ENCODE measurements around the gene RIMS1. TPM values are rescaled to one million over a fixed set of nuclear protein-coding genes. Genes with fewer than 3 reads are reported as not detected.

The RIMS1 gene
- total and polyA plus RNA-seq, 9 of the 15 experiments (the other 6 are each of a cell fraction or from before 2014, with no cell fraction given): not detected

- no peaks in the 10 kb centered on the region for H3K36me3 ChIP-seq (ENCODE audit: control insufficient read depth, insufficient read depth, low read length)
- no peak overlapping the region for H3K27ac ChIP-seq (ENCODE audit: extremely low read depth, low read depth, low read length)
- in situ Hi-C loops (cut with MboI) (loop anchor here (25.0 kb wide), 1 partner anchor 541 kb away; no protein-coding TSS in a partner anchor), intact Hi-C loops (cut with micrococcal nuclease) (no loop called here)
- TF ChIP-seq TEAD2 (tag; IDR thresholded peaks at IDR 0.05): no peak
- TF ChIP-seq NFATC3 (IDR thresholded peaks at IDR 0.05): no peak
- H3K9me3 ChIP-seq (replicated peaks; ENCODE audit: control insufficient read depth, insufficient read depth, low read depth, low read length): no peaks in the 10 kb centered on the region
- BruUV-seq (replicated peaks): no TSS peak
- no peaks in the 10 kb centered on the region for H3K27me3 ChIP-seq (ENCODE audit: control insufficient read depth in 2 of 2, insufficient read depth in 2 of 2, low read length in 2 of 2)
- H2AFZ ChIP-seq (ENCODE audit: low read depth, low read length): no peak overlapping the region
- H3K9ac ChIP-seq (ENCODE audit: insufficient read depth in 1 of 2, low read depth in 2 of 2, low read length in 2 of 2): no peak overlapping the region
- 0% methylated on average over 1 of the region's 1 CpG for WGBS (ENCODE audit: insufficient coverage, low coverage, missing lambda C conversion rate)
- no peak for ATAC-seq
- H3K9me1 ChIP-seq (ENCODE audit: control insufficient read depth, insufficient read depth, low read length): no peaks in the 10 kb centered on the region
- DNase-seq (ENCODE audit: extremely low read depth in 1 of 4, low spot score in 3 of 4): no peak
- FAIRE-seq: no peak
- H3K4me1 ChIP-seq (replicated peaks in 1 of 2; ENCODE audit: control insufficient read depth in 2 of 2, insufficient read depth in 2 of 2, low read length in 2 of 2): no peaks in the 10 kb centered on the region
- ChIA-PET POLR2A (interaction anchor here (0.7 kb wide), 2 partner anchors 54 to 475 kb away, joined by 3 read pairs; no protein-coding TSS in a partner anchor), CTCF (ENCODE audit: low intra/inter-chr PET ratio) (no interaction called here)
- H3K4me3 ChIP-seq: no peak overlapping the region
- no peaks in the 10 kb centered on the region for H3K79me2 ChIP-seq (ENCODE audit: control insufficient read depth, insufficient read depth, low read length)
- H3K4me2 ChIP-seq (ENCODE audit: insufficient read depth, low read length): no peak overlapping the region
- H4K20me1 ChIP-seq (replicated peaks; ENCODE audit: control insufficient read depth, insufficient read depth, low read length): no peaks in the 10 kb centered on the region
Measured at GRCh38 chr6:72078096-72078495, 191.7 kb downstream of the RIMS1 start.

- Histone ChIP-seq H3K9me1 (ENCODE audit: control insufficient read depth, insufficient read depth, low read length) (no peaks in the 10 kb centered on the region), H4K20me1 (replicated peaks; ENCODE audit: control insufficient read depth, insufficient read depth, low read length) (no peaks in the 10 kb centered on the region), H3K4me3 (no peak overlapping the region), H3K79me2 (ENCODE audit: control insufficient read depth, insufficient read depth, low read length) (no peaks in the 10 kb centered on the region), H3K36me3 (ENCODE audit: control insufficient read depth, insufficient read depth, low read length) (no peaks in the 10 kb centered on the region), H3K9ac (ENCODE audit: insufficient read depth in 1 of 2, low read depth in 2 of 2, low read length in 2 of 2) (no peak overlapping the region), H3K9me3 (replicated peaks; ENCODE audit: control insufficient read depth, insufficient read depth, low read depth, low read length) (no peaks in the 10 kb centered on the region), H2AFZ (ENCODE audit: low read depth, low read length) (no peak overlapping the region), H3K4me2 (ENCODE audit: insufficient read depth, low read length) (no peak overlapping the region), H3K27me3 (ENCODE audit: control insufficient read depth in 2 of 2, insufficient read depth in 2 of 2, low read length in 2 of 2) (no peaks in the 10 kb centered on the region), H3K4me1 (replicated peaks in 1 of 2; ENCODE audit: control insufficient read depth in 2 of 2, insufficient read depth in 2 of 2, low read length in 2 of 2) (no peaks in the 10 kb centered on the region), H3K27ac (ENCODE audit: extremely low read depth, low read depth, low read length) (no peak overlapping the region)
- WGBS (ENCODE audit: insufficient coverage, low coverage, missing lambda C conversion rate): 0% methylated on average over 2 of the region's 2 CpGs
- DNase-seq (ENCODE audit: extremely low read depth in 1 of 4, low spot score in 3 of 4) (no peak), FAIRE-seq (no peak), ATAC-seq (no peak)
- ChIA-PET CTCF (ENCODE audit: low intra/inter-chr PET ratio) (no interaction called here), POLR2A (no interaction called here)
- intact Hi-C loops (cut with micrococcal nuclease): no loop called here
- in situ Hi-C loops (cut with MboI): loop anchor here (10.0 to 25.0 kb wide), 2 partner anchors 543 to 696 kb away; no protein-coding TSS in a partner anchor
- no TSS peak for BruUV-seq (replicated peaks)
- no peak for TF ChIP-seq ZNF696 (CRISPR knock-in tag; conservative IDR thresholded peaks at IDR 0.05)
- TF ChIP-seq ZNF41 (CRISPR knock-in tag; conservative IDR thresholded peaks at IDR 0.05): no peak
- TF ChIP-seq FOXA3 (CRISPR knock-in tag; conservative IDR thresholded peaks at IDR 0.05 in 1 of 2, IDR thresholded peaks at IDR 0.05 in 1 of 2): no peak
- TF ChIP-seq ETS2 (tag; IDR thresholded peaks at IDR 0.05; ENCODE audit: borderline replicate concordance, poor library complexity, severe bottlenecking): no peak
- no peak for TF ChIP-seq ZNF347 (CRISPR knock-in tag; IDR thresholded peaks at IDR 0.05; ENCODE audit: low read depth)
- TF ChIP-seq TEAD2 (tag; IDR thresholded peaks at IDR 0.05): no peak
- no peak for TF ChIP-seq ZNF592 (IDR thresholded peaks at IDR 0.05)
- no peak for TF ChIP-seq TBP (optimal IDR thresholded peaks at IDR 0.05; ENCODE audit: low read depth, low read length)
- no peak for TF ChIP-seq TEAD4 (IDR thresholded peaks at IDR 0.05; ENCODE audit: low read length)
- no peak for TF ChIP-seq TEAD4 (CRISPR knock-in tag; IDR thresholded peaks at IDR 0.05; ENCODE audit: borderline replicate concordance)
- TF ChIP-seq ATF7 (IDR thresholded peaks at IDR 0.05): no peak
Measured at GRCh38 chr6:72080260-72080941, 194.1 kb downstream of the RIMS1 start.
